ENCODE measurements around the gene PTGES2.

DNA sequence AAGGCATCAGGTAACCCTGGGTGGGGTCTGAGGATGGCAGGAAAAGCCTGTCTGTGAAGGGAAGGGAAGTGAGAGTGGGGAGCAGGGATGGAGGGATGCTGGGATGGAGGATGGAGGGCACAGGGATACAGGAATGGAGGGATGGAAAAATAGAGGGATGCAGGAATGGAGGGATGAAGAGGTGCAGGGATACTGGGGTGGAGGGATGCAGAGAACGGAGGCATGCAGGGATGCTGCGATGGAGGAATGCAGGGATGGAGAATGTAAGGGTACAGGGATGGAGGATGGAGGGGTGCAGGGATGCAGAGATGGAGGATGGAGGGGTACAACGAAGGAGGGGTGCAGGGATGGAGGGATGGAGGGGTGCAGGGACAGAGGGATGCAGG lies 9.1 kb downstream of the PTGES2 start:
- TF ChIP-seq, protein P1, sequence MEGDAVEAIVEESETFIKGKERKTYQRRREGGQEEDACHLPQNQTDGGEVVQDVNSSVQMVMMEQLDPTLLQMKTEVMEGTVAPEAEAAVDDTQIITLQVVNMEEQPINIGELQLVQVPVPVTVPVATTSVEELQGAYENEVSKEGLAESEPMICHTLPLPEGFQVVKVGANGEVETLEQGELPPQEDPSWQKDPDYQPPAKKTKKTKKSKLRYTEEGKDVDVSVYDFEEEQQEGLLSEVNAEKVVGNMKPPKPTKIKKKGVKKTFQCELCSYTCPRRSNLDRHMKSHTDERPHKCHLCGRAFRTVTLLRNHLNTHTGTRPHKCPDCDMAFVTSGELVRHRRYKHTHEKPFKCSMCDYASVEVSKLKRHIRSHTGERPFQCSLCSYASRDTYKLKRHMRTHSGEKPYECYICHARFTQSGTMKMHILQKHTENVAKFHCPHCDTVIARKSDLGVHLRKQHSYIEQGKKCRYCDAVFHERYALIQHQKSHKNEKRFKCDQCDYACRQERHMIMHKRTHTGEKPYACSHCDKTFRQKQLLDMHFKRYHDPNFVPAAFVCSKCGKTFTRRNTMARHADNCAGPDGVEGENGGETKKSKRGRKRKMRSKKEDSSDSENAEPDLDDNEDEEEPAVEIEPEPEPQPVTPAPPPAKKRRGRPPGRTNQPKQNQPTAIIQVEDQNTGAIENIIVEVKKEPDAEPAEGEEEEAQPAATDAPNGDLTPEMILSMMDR (IDR thresholded peaks at IDR 0.05; ENCODE audit: low read depth, low read length, missing input control), result no peak
- no peak for TF ChIP-seq ATF3 (IDR thresholded peaks at IDR 0.05)
- no peak for TF ChIP-seq EGR1 (IDR thresholded peaks at IDR 0.05; ENCODE audit: low read depth in 2 of 2)
- TF ChIP-seq SP1 (IDR thresholded peaks at IDR 0.05), result no peak
- TF ChIP-seq RAD21 (IDR thresholded peaks at IDR 0.05), result no peak
- TF ChIP-seq MAX (IDR thresholded peaks at IDR 0.05), result no peak
- no peak for TF ChIP-seq JUND (IDR thresholded peaks at IDR 0.05)
- TF ChIP-seq REST (IDR thresholded peaks at IDR 0.05), result no peak
